Lung microvascular endothelial cell (primary cell): ENCODE measurements around the gene S100A12. TPM values are rescaled to one million over a fixed set of nuclear protein-coding genes. Genes with fewer than 3 reads are reported as not detected.
A peak's percentile ranks its signal among the peaks of the same experiment; 100 is the strongest.

ENCODE experiments used
- DNase-seq, 2 donors: peaks; one replicate each; pipeline versions ENCODE4 v3.0.0 to v3.0.0-alpha.2; 2010; ENCODE audit warnings: low read depth in 2 of 2
- total RNA-seq: library from RNA; depleted of rRNA; stranded (reverse); fragments of >200 nt; gene quantifications from 2 replicates; pipeline ENCODE4 v1.2.1, GENCODE V29; 2014

The S100A12 gene
- total RNA-seq, 1 donor from 2014 or later: not detected

DNA sequence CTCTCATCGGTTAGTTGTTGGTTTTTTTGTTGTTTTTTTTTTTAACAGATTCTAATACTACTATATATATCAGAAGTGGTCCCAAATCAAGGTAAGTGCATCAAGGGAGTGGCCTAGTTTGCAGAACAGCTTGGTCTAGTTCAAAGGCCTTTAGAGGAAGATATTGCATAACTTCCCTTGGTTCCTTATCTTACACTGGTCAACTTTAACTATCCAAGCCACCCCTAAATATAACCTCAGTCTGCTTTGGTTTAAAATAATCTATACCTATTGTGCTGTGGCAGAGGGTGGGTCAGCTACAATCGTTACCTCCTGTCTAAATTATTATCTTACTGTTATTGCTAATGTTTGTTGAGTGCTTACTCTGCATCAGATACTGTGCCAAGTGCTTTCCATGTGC, 6.9 kb downstream of the S100A12 start:
- DNase-seq: no peak

GRCh38 chr1:153367090-153367489, 8.3 kb downstream of the S100A12 start:
- DNase-seq: no peak

- no peak for DNase-seq
Measured at GRCh38 chr1:153366261-153366660, 9.2 kb downstream of the S100A12 start.

- DNase-seq: no peak
Measured at GRCh38 chr1:153365696-153366095, 9.7 kb downstream of the S100A12 start.

- no peak for DNase-seq
Measured at GRCh38 chr1:153364766-153365666, 10.4 kb downstream of the S100A12 start.

GRCh38 chr1:153364156-153364555, 11.3 kb downstream of the S100A12 start:
- no peak for DNase-seq

GRCh38 chr1:153363641-153364040, 11.8 kb downstream of the S100A12 start:
- no peak for DNase-seq

DNA sequence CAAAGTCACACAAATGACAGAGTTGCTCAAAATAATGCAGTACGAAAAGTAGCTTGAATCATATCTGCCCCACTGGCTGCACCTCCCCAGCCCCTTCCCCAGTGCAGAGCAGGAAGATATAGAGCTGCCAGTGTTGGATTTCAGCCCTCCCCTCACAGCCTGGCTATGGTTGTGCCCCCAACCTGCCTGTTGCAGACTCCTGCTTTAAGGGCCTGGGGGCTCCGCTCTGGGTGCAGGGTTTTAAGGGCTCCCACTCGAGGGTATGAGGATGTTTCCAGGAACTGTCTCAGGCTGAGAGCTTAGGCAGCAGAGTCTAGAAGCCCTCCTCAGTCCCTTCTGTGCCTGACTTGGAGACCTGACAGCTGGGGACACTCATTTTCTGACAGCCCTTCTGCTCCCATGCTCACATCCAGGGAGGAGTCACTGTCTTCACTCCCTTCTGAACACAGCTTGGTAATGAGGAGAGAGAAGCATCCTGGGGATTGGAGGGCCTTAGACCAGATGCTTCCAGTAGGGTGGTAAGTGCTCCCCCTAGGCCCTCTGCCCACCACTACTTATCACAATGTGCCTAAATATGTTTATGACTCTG, 13.1 kb downstream of the S100A12 start:
- no peak for DNase-seq

DNA sequence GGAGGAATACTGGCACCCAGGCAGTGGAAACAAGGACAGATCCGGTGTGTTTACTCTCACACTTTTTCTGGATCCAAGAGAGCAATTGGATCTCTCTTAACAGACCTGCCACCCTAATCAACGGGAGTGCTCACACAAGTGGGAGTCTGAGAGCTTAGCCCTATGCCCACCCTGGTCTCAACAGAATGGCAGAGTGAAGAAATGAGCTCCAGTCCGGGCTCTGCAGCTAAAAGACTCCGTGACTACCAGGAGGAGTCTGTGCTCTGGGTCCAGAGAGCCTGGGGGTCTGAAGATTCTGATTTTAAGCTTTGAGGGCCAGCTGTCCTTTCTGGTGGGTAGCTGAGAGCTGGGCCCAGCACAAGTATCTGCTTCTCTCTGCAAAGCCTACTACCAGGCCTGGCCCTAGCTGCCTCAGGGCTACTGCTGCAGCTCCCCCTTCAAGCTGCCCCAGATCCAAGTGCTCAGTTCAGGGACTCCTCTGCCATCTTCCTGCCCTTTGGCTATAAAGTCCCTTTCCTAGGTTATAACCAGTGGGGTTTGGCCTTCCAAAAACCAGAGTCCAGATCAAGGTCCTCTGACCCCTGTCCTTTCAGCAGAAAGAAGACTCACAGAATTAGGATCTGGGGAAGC, 13.8 kb downstream of the S100A12 start:
- DNase-seq: no peak

GRCh38 chr1:153360592-153361479, 14.6 kb downstream of the S100A12 start:
- DNase-seq: no peak

GRCh38 chr1:153360190-153360589, 15.2 kb downstream of the S100A12 start:
- DNase-seq: no peak

DNA sequence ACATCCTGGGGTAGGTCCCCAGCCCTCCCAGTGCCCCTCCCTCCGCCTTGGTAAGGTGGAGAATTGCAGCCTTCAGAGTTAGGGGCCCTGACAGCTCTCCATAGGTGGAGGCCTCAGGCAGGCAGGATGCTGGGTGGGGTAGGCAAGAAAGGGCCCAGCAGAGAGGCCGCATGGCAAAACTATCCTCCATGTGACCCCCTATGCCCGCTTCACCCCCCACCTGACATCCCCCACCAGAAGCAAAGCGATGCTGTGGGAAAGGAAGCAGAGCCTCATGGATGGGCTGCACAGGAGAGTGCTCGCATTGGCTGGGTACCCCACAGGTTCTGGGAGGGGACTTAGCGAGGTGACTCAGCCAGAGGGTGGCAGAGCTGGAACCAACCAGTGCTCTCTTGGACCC, 16.2 kb downstream of the S100A12 start:
- no peak for DNase-seq

DNA sequence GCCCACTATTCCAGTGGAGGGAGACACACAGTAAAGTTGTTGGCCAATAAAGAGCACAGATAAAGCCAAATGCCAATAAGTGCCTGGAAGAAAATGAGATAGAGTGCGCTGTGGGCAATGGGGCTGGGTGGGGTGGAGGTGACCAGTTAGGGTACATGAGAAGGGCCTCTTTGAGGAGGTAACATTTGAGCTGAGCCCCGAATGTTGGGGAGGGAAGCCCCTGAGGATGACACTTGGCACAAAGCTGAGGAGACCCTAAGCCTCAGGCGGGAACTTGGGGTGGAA, 16.8 kb downstream of the S100A12 start:
- no peak for DNase-seq

- no peak for DNase-seq
Measured at GRCh38 chr1:153357853-153358690, 17.3 kb downstream of the S100A12 start, which contains the start of gene S100A9. S100A9 (plus strand) TSS chr1:153357854; CDS start chr1:153358284, 430 bp downstream.

DNA sequence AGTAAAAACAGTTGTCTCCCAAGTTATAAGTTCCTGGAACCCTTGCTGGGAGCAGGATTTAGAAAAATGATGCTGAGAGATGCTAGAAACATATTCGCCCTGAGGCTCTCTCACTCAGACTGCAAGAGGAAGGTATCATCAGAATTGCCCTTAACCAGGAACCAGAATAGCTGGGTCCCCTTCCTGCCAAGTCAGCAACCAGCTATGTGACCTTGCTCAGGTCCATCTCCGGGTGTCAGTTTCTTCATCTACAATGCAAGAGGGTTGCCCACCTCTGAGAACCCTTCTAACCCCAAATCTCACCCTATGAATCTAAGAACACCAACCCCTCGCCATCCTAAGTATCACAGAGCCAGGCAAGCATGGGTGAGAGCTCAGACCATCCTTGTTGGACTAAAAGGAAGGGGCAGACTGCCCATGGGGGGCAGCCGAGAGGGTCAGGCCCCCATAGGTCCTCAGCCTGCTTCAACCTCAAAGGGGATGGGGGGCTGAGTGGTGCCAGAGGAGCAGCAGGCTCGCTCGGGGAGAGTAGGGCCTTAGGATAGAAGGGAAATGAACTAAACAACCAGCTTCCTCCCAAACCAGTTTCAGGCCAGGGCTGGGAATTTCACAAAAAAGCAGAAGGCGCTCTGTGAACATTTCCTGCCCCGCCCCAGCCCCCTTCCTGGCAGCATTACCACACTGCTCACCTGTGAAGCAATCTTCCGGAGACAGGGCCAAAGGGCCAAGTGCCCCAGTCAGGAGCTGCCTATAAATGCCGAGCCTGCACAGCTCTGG, 18.2 kb downstream of the S100A12 start:
- peak in 1 of 2 donors; percentile 5 for DNase-seq

DNA sequence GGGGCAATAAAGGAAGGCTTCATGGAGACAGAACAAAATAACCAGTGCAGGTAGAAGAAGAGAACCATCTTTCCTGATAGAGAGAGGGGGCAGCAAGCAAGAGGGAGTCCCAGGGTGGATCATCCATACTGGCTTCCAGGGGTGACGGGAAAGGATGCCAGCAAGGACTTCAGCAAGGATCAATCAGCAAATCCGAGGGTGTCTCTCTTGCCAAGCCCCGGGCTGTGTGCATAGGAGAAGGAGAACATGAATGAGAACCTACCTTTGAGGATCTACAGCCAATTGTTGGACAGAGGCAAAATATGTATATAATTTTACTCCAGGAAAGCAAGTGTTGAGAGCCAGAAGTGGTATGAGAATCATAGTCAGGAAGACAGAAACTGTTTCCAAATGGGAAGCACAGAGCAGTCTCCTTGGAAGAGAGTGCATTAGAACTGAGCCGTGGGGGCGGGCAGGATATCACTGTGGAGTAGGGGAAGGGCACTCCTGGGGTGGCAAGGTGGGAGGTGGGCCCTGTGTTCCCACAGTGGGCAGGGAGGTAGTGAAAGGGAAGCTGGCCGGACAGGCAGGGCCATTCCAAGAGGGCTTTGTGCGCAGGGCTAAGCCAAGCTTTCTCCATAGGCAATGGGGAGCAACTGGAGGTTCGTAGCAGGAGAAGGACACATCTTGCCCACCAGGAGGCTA, 18.9 kb downstream of the S100A12 start:
- DNase-seq: no peak

- peak; percentile 51 to 71 for DNase-seq
Measured at GRCh38 chr1:153355445-153356071, 19.9 kb downstream of the S100A12 start.

DNA sequence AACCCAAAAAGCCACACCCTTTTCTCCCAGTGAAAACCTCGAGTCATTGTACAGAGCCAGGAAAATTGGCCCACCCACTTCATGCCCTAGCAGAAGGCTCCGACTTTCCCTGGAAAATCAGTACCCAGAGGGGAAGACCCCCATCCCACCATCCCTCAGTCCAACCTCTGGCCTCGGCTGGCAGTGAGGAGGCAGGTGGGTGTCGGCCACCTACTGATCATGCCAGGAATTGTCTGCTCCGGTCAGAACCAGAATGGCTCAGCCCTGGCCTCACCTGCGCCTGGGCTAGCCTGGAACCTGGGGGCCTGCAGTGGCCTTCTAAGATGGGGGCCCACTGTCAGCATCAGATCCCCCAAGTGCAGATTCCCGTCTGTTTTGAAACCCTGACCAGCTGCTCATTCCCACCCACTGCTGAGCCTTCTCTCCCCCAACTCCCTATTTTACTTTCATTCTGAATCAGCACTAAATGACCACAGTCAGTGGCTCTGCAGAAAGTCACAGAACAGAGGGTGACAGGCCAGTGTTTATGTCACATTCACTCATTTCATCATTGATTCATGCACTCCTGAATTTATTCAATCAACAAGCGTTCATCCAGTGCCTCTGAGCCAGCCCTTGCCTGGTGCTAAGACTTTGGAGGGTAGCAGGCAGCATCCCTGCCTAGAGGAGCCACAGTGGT, 20.8 kb downstream of the S100A12 start:
- DNase-seq: no peak
